ENCODE results near the gene SYT17.

GRCh38 chr16:19118938-19119431 is 49.1 kb upstream of the SYT17 start:
- TF ChIP-seq CTCF (tag by site-specific recombination; IDR thresholded peaks at IDR 0.05) (no peak), KLF7 (tag by site-specific recombination; IDR thresholded peaks at IDR 0.05; ENCODE audit: borderline replicate concordance) (no peak), ZNF175 (tag by site-specific recombination; IDR thresholded peaks at IDR 0.05) (no peak), BCL6B (tag by site-specific recombination; IDR thresholded peaks at IDR 0.05) (no peak), ZNF121 (tag by site-specific recombination; IDR thresholded peaks at IDR 0.05) (no peak)
